ENCODE measurements around the gene TPRKB. TPM values are rescaled to one million over a fixed set of nuclear protein-coding genes. Genes with fewer than 3 reads are reported as not detected.

The TPRKB gene
- total and polyA plus RNA-seq, 2 donors from 2014 or later = 25.3 to 42.2 TPM

DNA sequence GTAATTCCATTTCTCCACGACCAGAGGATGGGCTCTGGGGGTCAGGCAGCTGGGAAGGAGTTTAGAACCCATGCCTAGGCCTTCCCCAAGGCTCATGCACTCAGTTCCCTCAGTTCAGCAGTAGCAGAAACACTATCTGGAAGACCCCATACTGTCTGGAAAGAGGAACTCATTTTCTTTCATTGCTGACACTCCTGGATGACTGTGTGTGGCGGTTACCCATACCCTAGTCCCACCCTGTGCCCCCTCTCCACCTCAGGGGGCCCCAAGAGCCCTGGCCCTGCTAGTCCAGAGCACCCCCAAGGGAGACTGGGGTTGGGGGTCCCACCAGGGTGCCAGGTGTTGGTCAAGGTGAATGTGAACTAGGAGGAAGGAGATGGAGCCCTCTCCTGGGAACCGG lies 29.5 kb downstream of the TPRKB start:
- no peak overlapping the region for H3K9ac ChIP-seq (ENCODE audit: low read length in 3 of 3)
- no peak overlapping the region for H3K4me3 ChIP-seq (ENCODE audit: low read length in 3 of 3)
- no peaks in the 10 kb centered on the region for H3K36me3 ChIP-seq (ENCODE audit: control insufficient read depth in 2 of 3, insufficient read depth in 3 of 3, low read length in 3 of 3)
- no peak overlapping the region for H3K27ac ChIP-seq (ENCODE audit: low read depth in 2 of 2, low read length in 2 of 2)
- intact Hi-C loops (cut with DNase I) = no loop called here
- FAIRE-seq (no peak), DNase-seq (no peak)
- H3K27me3 ChIP-seq (ENCODE audit: control insufficient read depth, insufficient read depth, low read length) = no peaks in the 10 kb centered on the region
- H3K4me1 ChIP-seq (ENCODE audit: control insufficient read depth in 2 of 3, insufficient read depth in 2 of 3, low read depth in 1 of 3, low read length in 3 of 3) = peaks cover 0 to 9% (median 3%) of the 10 kb centered on the region in 3 donors
- no peaks in the 10 kb centered on the region for H3K9me3 ChIP-seq (ENCODE audit: control insufficient read depth in 2 of 3, insufficient read depth in 1 of 3, low read length in 3 of 3)
- TF ChIP-seq, protein P1, sequence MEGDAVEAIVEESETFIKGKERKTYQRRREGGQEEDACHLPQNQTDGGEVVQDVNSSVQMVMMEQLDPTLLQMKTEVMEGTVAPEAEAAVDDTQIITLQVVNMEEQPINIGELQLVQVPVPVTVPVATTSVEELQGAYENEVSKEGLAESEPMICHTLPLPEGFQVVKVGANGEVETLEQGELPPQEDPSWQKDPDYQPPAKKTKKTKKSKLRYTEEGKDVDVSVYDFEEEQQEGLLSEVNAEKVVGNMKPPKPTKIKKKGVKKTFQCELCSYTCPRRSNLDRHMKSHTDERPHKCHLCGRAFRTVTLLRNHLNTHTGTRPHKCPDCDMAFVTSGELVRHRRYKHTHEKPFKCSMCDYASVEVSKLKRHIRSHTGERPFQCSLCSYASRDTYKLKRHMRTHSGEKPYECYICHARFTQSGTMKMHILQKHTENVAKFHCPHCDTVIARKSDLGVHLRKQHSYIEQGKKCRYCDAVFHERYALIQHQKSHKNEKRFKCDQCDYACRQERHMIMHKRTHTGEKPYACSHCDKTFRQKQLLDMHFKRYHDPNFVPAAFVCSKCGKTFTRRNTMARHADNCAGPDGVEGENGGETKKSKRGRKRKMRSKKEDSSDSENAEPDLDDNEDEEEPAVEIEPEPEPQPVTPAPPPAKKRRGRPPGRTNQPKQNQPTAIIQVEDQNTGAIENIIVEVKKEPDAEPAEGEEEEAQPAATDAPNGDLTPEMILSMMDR (IDR thresholded peaks at IDR 0.05; ENCODE audit: borderline replicate concordance, extremely low read depth, insufficient read depth) = no peak

DNA sequence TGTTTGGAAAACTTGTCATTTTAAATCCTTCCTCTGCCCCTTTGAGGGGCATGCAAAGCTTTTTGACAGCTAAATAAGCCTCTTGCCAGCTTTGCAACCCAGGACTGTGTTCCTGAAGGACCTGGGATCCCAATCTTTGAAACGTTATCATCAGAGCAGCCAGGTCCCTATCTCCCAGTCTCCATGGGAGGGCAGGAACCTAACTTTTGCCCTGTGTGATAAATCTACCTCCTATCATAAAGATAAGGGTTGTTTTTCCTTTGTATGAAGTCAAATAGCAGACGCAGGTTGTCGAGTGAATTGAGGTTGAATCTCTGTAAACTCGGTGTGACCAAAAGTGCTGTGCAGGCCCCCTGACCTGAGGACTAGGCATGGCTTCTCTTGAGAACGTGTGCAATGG lies 30.1 kb downstream of the TPRKB start:
- no peaks in the 10 kb centered on the region for H3K36me3 ChIP-seq (ENCODE audit: control insufficient read depth in 2 of 3, insufficient read depth in 3 of 3, low read length in 3 of 3)
- DNase-seq (no peak), FAIRE-seq (no peak)
- no peak overlapping the region for H3K9ac ChIP-seq (ENCODE audit: low read length in 3 of 3)
- H3K27ac ChIP-seq (ENCODE audit: low read depth in 2 of 2, low read length in 2 of 2) = no peak overlapping the region
- peaks cover 0 to 14% (median 9%) of the 10 kb centered on the region in 3 donors for H3K4me1 ChIP-seq (ENCODE audit: control insufficient read depth in 2 of 3, insufficient read depth in 2 of 3, low read depth in 1 of 3, low read length in 3 of 3)
- no peaks in the 10 kb centered on the region for H3K9me3 ChIP-seq (ENCODE audit: control insufficient read depth in 2 of 3, insufficient read depth in 1 of 3, low read length in 3 of 3)
- H3K4me3 ChIP-seq (ENCODE audit: low read length in 3 of 3) = no peak overlapping the region
- TF ChIP-seq, protein P1 (IDR thresholded peaks at IDR 0.05; ENCODE audit: borderline replicate concordance, extremely low read depth, insufficient read depth) = no peak
- intact Hi-C loops (cut with DNase I) = no loop called here
- no peaks in the 10 kb centered on the region for H3K27me3 ChIP-seq (ENCODE audit: control insufficient read depth, insufficient read depth, low read length)

DNA sequence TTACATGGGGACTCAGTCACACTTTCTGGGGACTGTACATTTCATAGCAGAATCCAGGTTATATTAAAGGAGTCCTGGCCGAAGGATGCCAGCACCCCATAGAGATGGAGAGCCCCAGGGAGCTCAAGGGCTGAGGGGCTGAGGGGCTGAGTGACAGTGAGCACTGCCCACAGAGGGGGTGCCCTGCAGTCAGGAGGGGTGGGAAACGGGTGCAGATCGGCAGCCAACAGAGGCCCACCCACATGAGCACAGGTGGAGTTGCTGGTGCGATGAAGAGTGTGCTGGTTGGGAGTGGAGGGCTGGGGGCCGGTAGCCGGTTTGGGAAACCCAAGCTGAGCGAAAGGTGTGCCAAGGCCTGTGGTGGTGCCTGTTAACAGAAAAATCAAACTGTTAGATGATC lies 32.1 kb downstream of the TPRKB start:
- TF ChIP-seq, protein P1 (IDR thresholded peaks at IDR 0.05; ENCODE audit: borderline replicate concordance, extremely low read depth, insufficient read depth) = no peak
- Histone ChIP-seq H3K4me3 (ENCODE audit: low read length in 3 of 3) (no peak overlapping the region), H3K27ac (ENCODE audit: low read depth in 2 of 2, low read length in 2 of 2) (no peak overlapping the region), H3K4me1 (ENCODE audit: control insufficient read depth in 2 of 3, insufficient read depth in 2 of 3, low read depth in 1 of 3, low read length in 3 of 3) (peaks cover 0 to 29% (median 27%) of the 10 kb centered on the region in 3 donors), H3K36me3 (ENCODE audit: control insufficient read depth in 2 of 3, insufficient read depth in 3 of 3, low read length in 3 of 3) (no peaks in the 10 kb centered on the region), H3K27me3 (ENCODE audit: control insufficient read depth, insufficient read depth, low read length) (no peaks in the 10 kb centered on the region), H3K9me3 (ENCODE audit: control insufficient read depth in 2 of 3, insufficient read depth in 1 of 3, low read length in 3 of 3) (no peaks in the 10 kb centered on the region), H3K9ac (ENCODE audit: low read length in 3 of 3) (no peak overlapping the region)
- FAIRE-seq (no peak), DNase-seq (no peak)
- intact Hi-C loops (cut with DNase I) = no loop called here

DNA sequence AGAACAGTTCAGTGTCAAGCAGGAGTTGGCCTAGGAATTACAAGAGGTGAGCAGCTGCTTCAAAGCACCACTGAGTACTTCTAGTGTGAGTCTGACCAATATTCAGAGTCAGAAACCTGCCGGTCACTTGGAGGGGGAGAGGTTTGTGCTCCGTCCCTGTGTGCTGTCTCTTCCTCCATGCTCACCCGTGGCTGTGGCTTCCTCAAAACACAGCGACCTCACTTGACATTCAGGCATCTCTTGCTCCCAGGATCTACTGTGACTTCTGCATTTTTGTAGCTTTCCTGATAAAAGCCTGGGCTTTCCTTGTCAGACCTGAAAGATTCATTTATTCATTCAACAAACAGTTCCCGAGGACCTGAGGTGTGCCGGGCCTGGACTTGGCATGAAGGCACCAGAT lies 32.9 kb downstream of the TPRKB start:
- H3K9me3 ChIP-seq (ENCODE audit: control insufficient read depth in 2 of 3, insufficient read depth in 1 of 3, low read length in 3 of 3) = no peaks in the 10 kb centered on the region
- H3K4me3 ChIP-seq (ENCODE audit: low read length in 3 of 3) = no peak overlapping the region
- intact Hi-C loops (cut with DNase I) = no loop called here
- H3K27me3 ChIP-seq (ENCODE audit: control insufficient read depth, insufficient read depth, low read length) = no peaks in the 10 kb centered on the region
- H3K36me3 ChIP-seq (ENCODE audit: control insufficient read depth in 2 of 3, insufficient read depth in 3 of 3, low read length in 3 of 3) = no peaks in the 10 kb centered on the region
- H3K4me1 ChIP-seq (ENCODE audit: control insufficient read depth in 2 of 3, insufficient read depth in 2 of 3, low read depth in 1 of 3, low read length in 3 of 3) = peaks cover 0 to 29% (median 27%) of the 10 kb centered on the region in 3 donors
- TF ChIP-seq, protein P1 (IDR thresholded peaks at IDR 0.05; ENCODE audit: borderline replicate concordance, extremely low read depth, insufficient read depth) = no peak
- no peak overlapping the region for H3K27ac ChIP-seq (ENCODE audit: low read depth in 2 of 2, low read length in 2 of 2)
- FAIRE-seq (no peak), DNase-seq (no peak)
- H3K9ac ChIP-seq (ENCODE audit: low read length in 3 of 3) = no peak overlapping the region

Measured in kidney (tissue), 14 donors.